HG03039 (cell line): ENCODE results near the gene SLITRK1.
A peak's percentile ranks its signal among the peaks of the same experiment; 100 is the strongest.

ENCODE experiments used
- ATAC-seq: cut with Tn5 transposase; IDR thresholded peaks from one replicate; pipeline ENCODE4 v1.9.1; 2021; ENCODE audit warnings: mild to moderate bottlenecking, moderate library complexity; ENCODE audit not compliant: unreplicated experiment

SLITRK1 gene

DNA sequence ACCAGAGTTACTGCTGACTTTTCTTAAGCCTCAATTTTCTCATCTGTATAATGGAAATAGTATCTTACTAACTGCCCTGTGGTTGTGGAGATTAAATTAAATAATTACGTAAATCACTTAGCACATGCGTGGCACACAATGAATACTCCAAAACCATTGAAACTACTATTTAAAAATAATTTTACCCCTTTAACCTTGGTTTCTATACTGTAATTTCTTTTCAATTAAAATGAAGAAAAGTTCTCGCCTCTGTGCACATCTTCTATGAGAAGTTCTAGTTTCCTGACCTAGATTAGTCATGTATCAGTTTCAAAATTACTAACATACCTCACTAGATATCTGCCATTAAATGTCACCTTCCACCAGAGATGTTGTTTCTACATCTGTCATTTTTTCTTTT is 5.7 kb downstream of the SLITRK1 start:
- peak; percentile 84 for ATAC-seq

DNA sequence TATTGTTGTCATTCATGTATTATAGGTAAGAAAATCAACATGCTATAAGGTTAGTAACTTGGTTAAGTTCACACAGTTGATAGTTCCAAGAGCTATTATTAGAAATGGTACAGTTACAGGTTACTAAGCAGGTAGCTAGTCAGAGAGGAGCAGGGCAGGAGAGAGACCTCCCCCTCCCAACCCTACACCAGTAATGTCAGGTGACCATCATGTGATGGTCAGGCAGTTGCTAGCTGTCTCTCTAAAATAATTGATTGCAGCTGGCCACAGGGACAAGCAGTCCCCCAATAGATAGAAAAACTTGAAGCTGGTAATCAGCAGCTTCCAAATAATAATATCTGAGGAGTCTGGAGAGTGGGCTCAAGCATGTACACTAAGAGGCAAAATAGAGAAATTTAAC is 14.6 kb downstream of the SLITRK1 start:
- ATAC-seq = no peak

DNA sequence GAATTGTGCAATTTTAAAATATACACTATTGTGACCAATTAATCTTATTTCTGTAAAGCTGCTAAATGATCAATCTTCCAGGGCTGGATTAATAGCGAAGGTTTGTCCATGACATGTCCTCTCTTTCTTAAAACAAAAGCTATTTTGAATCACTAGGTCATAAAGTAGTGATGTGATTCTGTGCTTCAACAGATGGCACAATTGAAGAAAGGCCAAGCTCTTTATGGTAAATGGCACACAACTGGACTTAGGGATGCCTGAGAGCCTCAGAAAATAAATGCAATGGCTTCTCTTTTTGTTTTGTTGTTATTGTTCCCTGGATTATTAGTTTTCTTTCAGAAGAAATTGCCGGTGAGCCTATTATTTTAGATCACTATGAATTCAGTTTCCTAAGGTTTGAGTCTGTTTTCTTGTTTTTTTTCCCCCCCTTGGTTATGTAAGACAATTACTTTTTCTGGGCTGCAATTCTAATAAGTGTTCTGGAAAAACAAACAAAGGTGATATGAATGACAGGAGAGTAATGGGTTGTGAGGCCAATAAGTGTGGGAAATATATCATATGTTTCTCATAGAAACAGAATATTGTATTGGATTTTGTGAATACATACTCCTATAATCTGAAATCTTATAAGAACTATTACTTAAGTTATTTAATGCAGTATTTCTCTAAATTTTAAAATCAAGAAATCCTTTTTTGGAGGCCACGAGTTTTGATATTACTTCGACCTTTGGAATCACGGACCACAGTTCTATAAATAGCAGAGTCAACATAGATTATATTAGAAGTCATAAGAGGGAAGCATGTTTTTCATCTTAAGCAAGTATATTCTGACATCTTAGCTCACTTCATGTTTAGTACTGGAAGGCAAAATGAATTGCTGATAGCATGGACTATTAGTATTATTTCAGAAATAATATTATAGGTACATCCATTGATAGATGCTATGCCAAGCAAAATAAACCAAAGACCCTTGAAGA is 16.8 kb downstream of the SLITRK1 start:
- no peak for ATAC-seq

DNA sequence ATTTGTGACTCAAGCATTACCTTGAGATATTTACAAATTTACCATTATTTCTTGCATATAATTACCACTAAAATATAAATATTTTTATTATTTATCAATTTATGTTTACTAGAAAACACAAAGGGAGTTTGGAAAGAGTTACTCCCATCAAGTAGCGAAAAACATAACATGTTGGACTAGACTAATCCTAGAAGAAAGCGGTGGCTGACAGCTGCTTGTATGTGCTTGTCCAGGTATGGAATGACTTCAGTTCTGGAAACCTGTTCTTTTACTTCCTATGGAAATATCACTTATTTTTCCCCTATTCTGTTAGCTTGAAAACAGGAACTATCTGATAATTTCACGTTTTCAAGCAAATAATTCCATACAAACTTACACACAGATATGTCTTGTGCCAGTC is 28.5 kb downstream of the SLITRK1 start:
- no peak for ATAC-seq

DNA sequence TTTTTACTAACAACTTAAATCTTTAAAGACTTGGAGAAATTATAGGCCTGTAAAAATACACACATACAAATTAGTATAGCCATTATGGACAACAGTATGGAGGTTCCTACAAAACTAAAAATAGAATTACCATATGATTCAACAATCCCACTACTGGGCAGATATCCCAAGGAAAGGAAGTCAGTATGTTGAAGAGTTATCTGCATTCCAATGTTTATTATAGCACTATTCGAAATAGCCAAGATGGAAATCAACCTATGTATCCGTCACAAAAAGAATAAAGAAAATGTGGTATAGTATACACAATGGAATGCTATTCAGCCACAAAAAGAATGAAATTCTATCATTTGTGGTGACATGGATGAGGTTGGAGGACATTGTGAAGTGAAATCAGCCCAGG is 37.2 kb downstream of the SLITRK1 start:
- ATAC-seq = no peak

DNA sequence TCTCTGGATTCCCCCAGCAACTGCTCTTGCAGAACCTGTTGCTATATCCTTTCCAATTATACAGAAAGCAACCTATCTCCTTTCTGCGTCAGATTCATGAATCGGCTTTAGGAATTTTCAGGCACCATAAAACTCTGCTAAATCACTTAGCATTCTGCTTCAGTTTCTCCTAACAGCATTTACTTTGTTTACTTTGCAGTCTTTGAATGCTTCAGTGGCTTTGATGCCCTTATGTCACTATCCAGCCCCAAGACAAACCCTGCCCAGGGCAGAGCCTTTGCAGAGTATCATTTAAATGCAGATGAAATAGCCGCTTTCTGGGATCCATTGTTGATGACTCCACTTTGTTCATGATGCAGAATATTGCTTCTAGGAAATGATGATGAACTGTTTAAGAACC is 43.1 kb downstream of the SLITRK1 start:
- no peak for ATAC-seq

DNA sequence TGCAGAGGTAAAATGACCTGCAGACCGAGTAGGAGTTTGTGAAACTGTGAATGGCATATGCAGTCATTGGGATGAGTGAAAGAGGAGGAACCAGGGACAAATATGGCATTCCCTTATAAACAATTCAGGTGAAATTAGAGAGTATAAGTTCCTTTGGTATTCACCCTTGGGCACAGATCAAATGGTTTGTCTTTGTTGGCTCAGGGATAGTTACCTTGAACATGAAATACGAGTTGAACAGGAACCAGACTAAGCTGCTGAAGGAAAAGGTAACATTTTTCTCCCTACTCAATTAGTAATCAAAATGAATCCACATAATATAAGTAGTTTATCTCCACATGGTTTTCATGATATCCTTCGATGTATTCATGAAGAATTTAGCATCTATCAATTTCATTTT is 50.5 kb downstream of the SLITRK1 start:
- no peak for ATAC-seq

DNA sequence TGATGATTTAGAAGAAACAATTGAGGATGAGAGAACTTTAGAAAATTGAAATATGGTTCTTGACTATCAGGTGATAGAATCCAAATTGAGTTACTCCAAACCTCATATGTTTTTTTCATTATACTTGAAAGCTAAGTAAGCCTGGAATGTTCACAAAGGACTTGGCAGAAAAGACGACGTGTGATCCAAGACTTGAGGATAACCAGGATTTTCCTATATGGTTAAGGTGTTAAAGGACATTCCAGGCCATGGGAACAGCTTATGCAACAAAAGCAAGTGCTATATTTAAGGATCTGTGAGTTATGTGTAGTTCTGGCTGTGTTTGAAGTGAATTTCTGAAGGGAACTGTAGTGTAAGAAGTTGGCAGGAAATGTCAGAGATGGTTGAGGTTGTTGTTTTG is 52.5 kb downstream of the SLITRK1 start:
- no peak for ATAC-seq

DNA sequence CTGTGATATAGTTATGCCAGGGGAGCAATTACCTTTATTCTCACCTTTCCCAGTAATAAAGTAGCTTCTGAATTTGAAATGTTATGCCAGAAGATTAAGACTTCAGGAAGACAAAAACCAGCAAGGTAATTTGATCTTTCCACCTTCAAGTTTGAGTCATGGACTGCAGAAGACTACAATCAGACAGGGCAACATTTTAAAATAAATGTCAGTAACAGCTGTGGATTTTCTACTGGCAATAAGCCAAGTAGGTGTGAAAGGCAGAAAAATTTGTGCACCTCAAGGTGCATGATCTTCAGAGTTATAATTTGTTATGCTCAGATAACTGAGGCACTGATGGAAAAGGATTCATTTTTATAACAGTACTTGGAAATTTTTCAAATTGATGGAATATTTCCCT is 54.9 kb downstream of the SLITRK1 start:
- ATAC-seq = no peak
